GM23338 (cell line): ENCODE data around the gene RGS6. TPM values are rescaled to one million over a fixed set of nuclear protein-coding genes. Genes with fewer than 3 reads are reported as not detected.

Experiments used
- ATAC-seq: fragments of 200-7000 bp; cut with Tn5 transposase; 3 replicates; pipeline ENCODE4 v1.9.1; 2020
- DNase-seq: peaks from one replicate; pipeline ENCODE4 v3.0.0-alpha.2; 2015; ENCODE audit warnings: low spot score
- H2AFZ ChIP-seq: fragments of 200-600 bp; sonication (generic); 2 replicates; pipeline ENCODE4 v1.8.0; 2016; ENCODE audit warnings: antibody characterized with exemption, mild to moderate bottlenecking, moderate library complexity
- H3F3A ChIP-seq: fragments of 200-600 bp; sonication (generic); replicated peaks from 2 replicates; pipeline ENCODE4 v1.8.0; 2017; ENCODE audit warnings: antibody characterized with exemption, mixed run types, low read depth
- H3K27ac ChIP-seq: fragments of 200-600 bp; sonication (generic); 2 replicates; pipeline ENCODE4 v1.6.1; 2016; ENCODE audit warnings: low read depth
- H3K27me3 ChIP-seq: fragments of 200-600 bp; sonication (generic); 2 replicates; pipeline ENCODE4 v1.8.0; 2016; ENCODE audit warnings: mild to moderate bottlenecking, mixed run types, moderate library complexity; ENCODE audit not compliant: insufficient read depth
- H3K36me3 ChIP-seq: fragments of 200-600 bp; sonication (generic); 2 replicates; pipeline ENCODE4 v1.8.0; 2016; ENCODE audit warnings: mild to moderate bottlenecking; ENCODE audit not compliant: insufficient read depth
- H3K4me1 ChIP-seq: fragments of 200-600 bp; sonication (generic); 2 replicates; pipeline ENCODE4 v1.8.0; 2016; ENCODE audit warnings: mild to moderate bottlenecking, moderate library complexity; ENCODE audit not compliant: insufficient read depth
- H3K4me2 ChIP-seq: fragments of 200-600 bp; sonication (generic); 2 replicates; pipeline ENCODE4 v1.7.1; 2017; ENCODE audit warnings: mixed run types
- H3K4me3 ChIP-seq: fragments of 200-600 bp; sonication (generic); 2 replicates; pipeline ENCODE4 v1.6.1; 2016; ENCODE audit warnings: mixed run types
- H3K79me2 ChIP-seq: fragments of 200-600 bp; sonication (generic); replicated peaks from 2 replicates; pipeline ENCODE4 v1.8.0; 2017; ENCODE audit warnings: mild to moderate bottlenecking; ENCODE audit not compliant: insufficient read depth
- H3K9me2 ChIP-seq: fragments of 200-600 bp; sonication (generic); 2 replicates; pipeline ENCODE4 v1.8.0; 2017; ENCODE audit not compliant: insufficient read depth
- H4K20me1 ChIP-seq: fragments of 200-600 bp; sonication (generic); replicated peaks from 2 replicates; pipeline ENCODE4 v1.8.0; 2017; ENCODE audit warnings: mild to moderate bottlenecking; ENCODE audit not compliant: insufficient read depth
- H3K27ac Mint-ChIP-seq: 2 replicates; pipeline ENCODE4 v1.8.0; 2020; ENCODE audit warnings: inconsistent platforms, mild to moderate bottlenecking, moderate library complexity, mixed read lengths
- H3K27me3 Mint-ChIP-seq: 3 replicates; pipeline ENCODE4 v1.8.0; 2022; ENCODE audit warnings: low read depth, mild to moderate bottlenecking, moderate library complexity, mixed read lengths, inconsistent platforms; ENCODE audit not compliant: insufficient read depth, poor library complexity
- H3K36me3 Mint-ChIP-seq: 3 replicates; pipeline ENCODE4 v1.8.0; 2021; ENCODE audit warnings: low read depth, mild to moderate bottlenecking, inconsistent platforms, moderate library complexity, mixed read lengths
- H3K4me1 Mint-ChIP-seq: 3 replicates; pipeline ENCODE4 v1.8.0; 2020; ENCODE audit warnings: mild to moderate bottlenecking, inconsistent platforms, mixed read lengths
- H3K4me3 Mint-ChIP-seq: 3 replicates; pipeline ENCODE4 v1.8.0; 2021; ENCODE audit warnings: moderate library complexity, mild to moderate bottlenecking, inconsistent platforms, mixed read lengths
- H3K9me3 Mint-ChIP-seq: 3 replicates; pipeline ENCODE4 v1.8.0; 2020; ENCODE audit warnings: moderate library complexity, mild to moderate bottlenecking, inconsistent platforms, mixed read lengths
- CREB1 ChIP-seq: fragments of 250-450 bp; sonication (Bioruptor Pico); IDR thresholded peaks from 2 replicates; pipeline ENCODE4 v1.5.0; 2020; ENCODE audit warnings: low read depth, mild to moderate bottlenecking, moderate library complexity
- ETS1 ChIP-seq: IDR thresholded peaks from 2 replicates; pipeline ENCODE4 v1.6.1; 2016; ENCODE audit warnings: antibody characterized with exemption
- EZH2 ChIP-seq: fragments of 200-600 bp; sonication (generic); IDR thresholded peaks from one replicate; pipeline ENCODE4 v1.8.0; 2017; ENCODE audit warnings: antibody characterized with exemption, mild to moderate bottlenecking, low read depth; ENCODE audit not compliant: unreplicated experiment
- EZH2phosphoT487 ChIP-seq: fragments of 200-600 bp; sonication (generic); IDR thresholded peaks from one replicate; pipeline ENCODE4 v1.8.1; 2018; ENCODE audit warnings: antibody characterized with exemption; ENCODE audit not compliant: unreplicated experiment
- JUNB ChIP-seq: IDR thresholded peaks from one replicate; pipeline ENCODE4 v1.6.1; 2016; ENCODE audit warnings: antibody characterized with exemption; ENCODE audit not compliant: unreplicated experiment
- NANOG ChIP-seq: IDR thresholded peaks from 2 replicates; pipeline ENCODE4 v1.6.1; 2016; ENCODE audit warnings: antibody characterized with exemption, borderline replicate concordance
- REST ChIP-seq: IDR thresholded peaks from one replicate; pipeline ENCODE4 v1.6.1; 2018; ENCODE audit warnings: antibody characterized with exemption; ENCODE audit not compliant: unreplicated experiment
- ZNF331 ChIP-seq: fragments of 250-450 bp; sonication (Bioruptor Pico); IDR thresholded peaks from 2 replicates; pipeline ENCODE4 v1.5.0; 2020; ENCODE audit warnings: low read depth, mild to moderate bottlenecking, moderate library complexity
- ZNF462 ChIP-seq: fragments of 250-450 bp; sonication (Bioruptor Pico); IDR thresholded peaks from 2 replicates; pipeline ENCODE4 v1.5.0; 2020; ENCODE audit warnings: mild to moderate bottlenecking, moderate library complexity
- polyA plus RNA-seq: library from polyadenylated mRNA; unstranded; fragments of >200 nt; fragmentation: Nextera tagmentation; extraction: Ambion mirVana; gene quantifications from 2 replicates; pipeline ENCODE4 v1.2.1, GENCODE V29; 2016
- total RNA-seq: library from RNA; depleted of rRNA; stranded (reverse); fragments of >200 nt; shearing (Covaris generic); gene quantifications from 2 replicates; pipeline ENCODE4 v1.2.3, GENCODE V29; 2014

The RGS6 gene
- total and polyA plus RNA-seq, 2 experiments from 2014 or later, result 0.66 to 0.83 TPM

GRCh38 chr14:72314808-72315435 lies 382.7 kb downstream of the RGS6 start:
- no peak overlapping the region for H3K4me3 Mint-ChIP-seq
- Histone ChIP-seq H3F3A (no peaks in the 10 kb centered on the region), H3K4me2 (no peak overlapping the region), H3K27me3 (no peaks in the 10 kb centered on the region), H3K27ac (no peak overlapping the region), H4K20me1 (no peaks in the 10 kb centered on the region), H3K36me3 (no peaks in the 10 kb centered on the region), H3K9me2 (peaks cover 4% of the 10 kb centered on the region; the same call in 1 of the 2 replicates), H3K79me2 (no peaks in the 10 kb centered on the region), H2AFZ (no peak overlapping the region), H3K4me3 (no peak overlapping the region), H3K4me1 (no peaks in the 10 kb centered on the region; the same call in 1 of the 2 replicates)
- DNase-seq, result no peak
- H3K36me3 Mint-ChIP-seq, result no peaks in the 10 kb centered on the region
- H3K9me3 Mint-ChIP-seq, result peaks cover 6% of the 10 kb centered on the region; the same call in 2 of the 3 replicates
- no peak for TF ChIP-seq NANOG
- TF ChIP-seq REST, result no peak
- TF ChIP-seq EZH2phosphoT487, result no peak
- no peak for TF ChIP-seq ZNF331 (CRISPR knock-in tag)
- ATAC-seq, result no peak
- H3K27me3 Mint-ChIP-seq, result no peaks in the 10 kb centered on the region
- H3K4me1 Mint-ChIP-seq, result peaks cover 11% of the 10 kb centered on the region; the same call in 2 of the 3 replicates
- H3K27ac Mint-ChIP-seq, result no peak overlapping the region

GRCh38 chr14:72315714-72316113 lies 383.5 kb downstream of the RGS6 start:
- H3K4me2 ChIP-seq, result no peak overlapping the region
- Mint-ChIP-seq H3K4me1 (peaks cover 9% of the 10 kb centered on the region; the same call in 2 of the 3 replicates), H3K36me3 (no peaks in the 10 kb centered on the region), H3K27me3 (no peaks in the 10 kb centered on the region), H3K27ac (no peak overlapping the region), H3K4me3 (no peak overlapping the region), H3K9me3 (peaks cover 6% of the 10 kb centered on the region; the same call in 2 of the 3 replicates)
- no peaks in the 10 kb centered on the region; the same call in 1 of the 2 replicates for H3K4me1 ChIP-seq
- H3K27ac ChIP-seq, result no peak overlapping the region
- H3K79me2 ChIP-seq, result no peaks in the 10 kb centered on the region
- no peaks in the 10 kb centered on the region for H4K20me1 ChIP-seq
- no peak overlapping the region for H3K4me3 ChIP-seq
- H3F3A ChIP-seq, result no peaks in the 10 kb centered on the region
- no peaks in the 10 kb centered on the region for H3K27me3 ChIP-seq
- H2AFZ ChIP-seq, result no peak overlapping the region
- DNase-seq, result no peak
- H3K9me2 ChIP-seq, result peaks cover 4% of the 10 kb centered on the region; the same call in 1 of the 2 replicates
- no peaks in the 10 kb centered on the region for H3K36me3 ChIP-seq
- ATAC-seq, result no peak
- no peak for TF ChIP-seq EZH2phosphoT487
- no peak for TF ChIP-seq NANOG
- no peak for TF ChIP-seq CREB1
- TF ChIP-seq ETS1, result no peak
- no peak for TF ChIP-seq JUNB
- TF ChIP-seq ZNF331 (CRISPR knock-in tag), result no peak
- TF ChIP-seq ZNF462 (CRISPR knock-in tag), result no peak
- no peak for TF ChIP-seq EZH2
